Measurements from ENCODE around the gene HGD. TPM values are rescaled to one million over a fixed set of nuclear protein-coding genes. Genes with fewer than 3 reads are reported as not detected.

Gene HGD, protein sequence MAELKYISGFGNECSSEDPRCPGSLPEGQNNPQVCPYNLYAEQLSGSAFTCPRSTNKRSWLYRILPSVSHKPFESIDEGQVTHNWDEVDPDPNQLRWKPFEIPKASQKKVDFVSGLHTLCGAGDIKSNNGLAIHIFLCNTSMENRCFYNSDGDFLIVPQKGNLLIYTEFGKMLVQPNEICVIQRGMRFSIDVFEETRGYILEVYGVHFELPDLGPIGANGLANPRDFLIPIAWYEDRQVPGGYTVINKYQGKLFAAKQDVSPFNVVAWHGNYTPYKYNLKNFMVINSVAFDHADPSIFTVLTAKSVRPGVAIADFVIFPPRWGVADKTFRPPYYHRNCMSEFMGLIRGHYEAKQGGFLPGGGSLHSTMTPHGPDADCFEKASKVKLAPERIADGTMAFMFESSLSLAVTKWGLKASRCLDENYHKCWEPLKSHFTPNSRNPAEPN
- total RNA-seq, result 0.32 and 0.43 TPM in 2 replicates

DNA sequence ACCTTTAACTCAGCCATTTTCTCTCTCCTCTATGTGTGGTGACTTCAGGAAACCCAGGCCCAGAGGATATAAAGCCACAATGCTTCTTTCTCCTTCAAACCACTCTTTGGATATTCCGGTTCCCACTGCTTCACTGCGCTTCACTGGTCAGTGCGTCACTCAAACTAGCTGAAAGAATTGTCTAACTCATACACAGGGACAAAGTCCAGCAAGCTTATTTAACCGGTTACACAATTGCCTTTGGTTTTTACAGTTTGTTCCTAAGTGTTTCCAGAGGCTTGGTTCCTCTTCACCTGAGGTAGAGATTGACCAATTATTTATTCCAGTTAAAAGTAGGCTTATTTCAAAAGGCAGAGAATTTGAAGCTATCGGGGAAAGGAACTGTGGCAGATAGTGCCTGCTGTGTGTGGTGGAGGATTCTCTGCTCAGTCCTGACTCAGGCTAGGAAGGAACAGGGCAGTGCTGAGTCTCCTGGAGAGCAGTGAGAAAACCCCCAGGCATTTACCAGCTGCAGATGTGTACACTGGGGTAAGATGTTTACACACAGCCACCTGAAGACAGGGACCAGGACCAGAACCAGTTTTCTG, at the start of gene HGD:
Gene HGD (minus strand): TSS at position 145 of the 587 bp plus-strand sequence. CDS start 128 bp downstream, at position 17.
- DNase-seq (ENCODE audit: low read depth), result no peak
- TF ChIP-seq, protein P1, sequence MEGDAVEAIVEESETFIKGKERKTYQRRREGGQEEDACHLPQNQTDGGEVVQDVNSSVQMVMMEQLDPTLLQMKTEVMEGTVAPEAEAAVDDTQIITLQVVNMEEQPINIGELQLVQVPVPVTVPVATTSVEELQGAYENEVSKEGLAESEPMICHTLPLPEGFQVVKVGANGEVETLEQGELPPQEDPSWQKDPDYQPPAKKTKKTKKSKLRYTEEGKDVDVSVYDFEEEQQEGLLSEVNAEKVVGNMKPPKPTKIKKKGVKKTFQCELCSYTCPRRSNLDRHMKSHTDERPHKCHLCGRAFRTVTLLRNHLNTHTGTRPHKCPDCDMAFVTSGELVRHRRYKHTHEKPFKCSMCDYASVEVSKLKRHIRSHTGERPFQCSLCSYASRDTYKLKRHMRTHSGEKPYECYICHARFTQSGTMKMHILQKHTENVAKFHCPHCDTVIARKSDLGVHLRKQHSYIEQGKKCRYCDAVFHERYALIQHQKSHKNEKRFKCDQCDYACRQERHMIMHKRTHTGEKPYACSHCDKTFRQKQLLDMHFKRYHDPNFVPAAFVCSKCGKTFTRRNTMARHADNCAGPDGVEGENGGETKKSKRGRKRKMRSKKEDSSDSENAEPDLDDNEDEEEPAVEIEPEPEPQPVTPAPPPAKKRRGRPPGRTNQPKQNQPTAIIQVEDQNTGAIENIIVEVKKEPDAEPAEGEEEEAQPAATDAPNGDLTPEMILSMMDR (IDR thresholded peaks at IDR 0.05; ENCODE audit: insufficient read depth, low read depth, low read length), result no peak
- no peak within 1 kb of the TSS for H3K4me3 ChIP-seq (ENCODE audit: low read depth, low read length)

DNA sequence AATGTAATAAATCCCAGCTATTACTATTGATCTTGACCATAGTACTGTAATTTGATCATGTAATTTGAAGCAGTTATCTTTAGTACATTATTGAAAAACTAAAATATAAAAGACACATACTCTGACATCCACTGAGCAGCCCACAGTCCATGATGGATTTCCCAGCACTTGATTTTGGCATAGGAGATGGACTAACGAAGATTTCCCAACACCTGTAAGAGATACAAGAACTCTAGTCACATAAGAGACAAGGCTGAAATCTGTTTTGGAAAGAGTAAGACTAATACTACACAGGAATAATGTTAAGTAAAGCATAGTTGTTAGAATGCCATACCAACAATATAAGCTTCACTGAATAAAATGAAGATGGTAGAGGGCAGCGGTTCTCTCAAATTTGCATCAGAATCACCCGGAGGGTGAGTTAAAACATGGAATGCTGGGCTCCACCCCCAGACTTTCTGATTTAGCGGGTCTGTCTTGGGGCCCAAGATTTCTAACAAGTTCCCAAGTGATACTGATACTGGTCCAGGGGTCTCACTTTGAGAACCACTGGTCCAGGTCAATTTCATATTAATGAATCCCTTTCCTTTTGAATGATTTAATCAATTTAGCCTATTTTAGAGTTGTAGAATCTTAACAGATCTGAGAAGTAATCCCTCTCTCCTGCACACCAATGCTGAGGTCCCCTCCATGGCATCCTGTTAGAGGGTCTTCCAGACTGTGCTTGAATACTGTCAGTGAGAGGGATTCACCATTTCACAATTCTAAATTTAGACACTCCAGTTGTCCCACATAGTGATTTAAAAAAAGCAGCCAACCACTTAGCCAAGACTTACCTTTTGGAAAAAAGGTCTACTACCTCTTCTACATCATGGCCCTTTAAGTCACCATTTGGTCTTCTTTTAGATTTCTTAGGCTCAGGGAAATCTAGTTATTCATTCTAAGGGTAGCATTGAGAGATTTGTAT, 48.8 kb upstream of the HGD start:
- no peak for DNase-seq (ENCODE audit: low read depth)
- TF ChIP-seq, protein P1 (IDR thresholded peaks at IDR 0.05; ENCODE audit: insufficient read depth, low read depth, low read length), result no peak
- H3K4me3 ChIP-seq (ENCODE audit: low read depth, low read length), result no peak overlapping the region

DNA sequence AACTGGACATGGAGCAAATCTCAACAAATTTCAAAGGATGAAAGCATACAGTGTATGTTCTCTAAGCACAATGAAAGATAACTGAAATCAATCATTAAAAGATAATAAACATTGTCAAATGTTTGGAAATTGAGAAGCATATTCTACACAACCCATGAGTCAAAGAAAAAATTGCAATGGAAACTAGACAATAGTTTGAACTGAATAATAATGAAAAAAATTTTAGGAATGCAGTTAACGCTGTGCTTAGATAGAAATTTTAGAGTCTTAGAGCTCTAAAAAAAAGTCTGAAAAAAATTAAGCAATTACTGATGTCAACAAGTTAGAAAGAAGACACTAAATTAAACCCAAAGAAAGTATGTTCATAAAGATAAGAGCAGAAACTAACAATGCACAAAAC, 44.8 kb upstream of the HGD start:
- DNase-seq (ENCODE audit: low read depth), result peak; percentile 9
- no peak overlapping the region for H3K4me3 ChIP-seq (ENCODE audit: low read depth, low read length)
- TF ChIP-seq, protein P1 (IDR thresholded peaks at IDR 0.05; ENCODE audit: insufficient read depth, low read depth, low read length), result no peak

DNA sequence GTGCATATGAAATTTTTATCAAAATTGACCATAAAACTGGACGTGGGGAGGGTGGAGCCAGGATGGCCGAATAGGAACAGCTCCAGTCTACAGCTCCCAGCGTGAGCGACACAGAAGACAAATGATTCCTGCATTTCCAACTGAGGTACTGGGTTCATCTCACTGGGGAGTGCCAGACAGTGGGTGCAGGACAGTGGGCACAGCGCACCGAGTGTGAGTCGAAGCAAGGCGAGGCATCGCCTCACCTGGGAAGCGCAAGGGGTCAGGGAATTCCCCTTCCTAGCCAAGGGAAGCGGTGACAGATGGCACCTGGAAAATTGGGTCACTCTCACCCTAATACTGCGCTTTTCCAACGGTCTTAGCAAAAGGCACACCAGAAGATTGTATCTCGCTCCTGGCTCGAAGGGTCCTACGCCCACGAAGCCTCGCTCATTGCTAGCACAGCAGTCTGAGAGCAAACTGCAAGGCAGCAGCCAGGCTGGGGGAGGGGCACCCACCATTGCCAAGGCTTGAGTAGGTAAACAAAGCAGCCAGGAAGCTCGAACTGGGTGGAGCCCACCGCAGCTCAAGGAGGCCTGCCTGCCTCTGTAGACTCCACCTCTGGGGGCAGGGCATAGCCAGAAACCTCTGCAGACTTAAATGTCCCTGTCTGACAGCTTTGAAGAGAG, 37.3 kb upstream of the HGD start:
- H3K4me3 ChIP-seq (ENCODE audit: low read depth, low read length), result peak overlapping the region; percentile 31

DNA sequence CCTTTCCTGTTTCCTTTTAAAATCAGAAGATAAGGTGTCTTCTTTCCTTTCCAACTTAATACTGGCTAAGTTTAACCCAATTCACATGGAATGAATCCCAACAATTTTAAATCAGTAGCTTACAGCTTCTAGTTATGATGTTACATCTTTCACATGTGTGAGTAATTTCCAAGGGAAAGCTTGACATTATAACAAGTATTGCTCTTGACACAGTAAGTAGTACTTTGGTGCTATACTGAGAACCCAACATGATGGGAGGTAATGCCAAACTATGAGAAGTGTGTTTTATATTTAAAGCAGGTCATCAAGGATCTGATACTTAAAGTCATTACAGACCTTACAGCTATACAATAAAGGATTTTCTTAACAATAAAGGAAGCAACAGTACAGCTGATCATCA, 31.2 kb upstream of the HGD start:
- DNase-seq (ENCODE audit: low read depth), result no peak
- TF ChIP-seq, protein P1 (IDR thresholded peaks at IDR 0.05; ENCODE audit: insufficient read depth, low read depth, low read length), result no peak
- no peak overlapping the region for H3K4me3 ChIP-seq (ENCODE audit: low read depth, low read length)

More for the DNA sequence above, 37.3 kb upstream of the HGD start:
- DNase-seq (ENCODE audit: low read depth), result peak; percentile 12

DNA sequence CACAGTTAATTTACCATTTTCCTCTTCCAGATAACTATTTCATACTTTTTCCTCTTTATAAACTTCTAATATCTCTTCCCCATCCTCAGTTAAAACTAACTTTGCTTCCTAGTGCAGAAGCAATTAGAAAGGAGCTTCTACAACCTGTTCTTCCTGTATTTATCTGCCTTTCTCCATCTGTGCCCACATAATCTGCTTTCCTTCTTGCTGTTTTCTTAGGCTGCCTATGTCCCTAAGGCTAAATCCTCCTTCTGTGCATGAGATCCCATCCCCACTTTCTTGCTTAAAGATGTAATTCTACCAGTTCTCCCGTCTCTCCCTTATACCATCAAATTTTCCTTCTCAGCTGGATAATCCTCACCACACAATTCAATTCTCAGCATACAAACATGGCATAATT, 28.3 kb upstream of the HGD start:
- no peak overlapping the region for H3K4me3 ChIP-seq (ENCODE audit: low read depth, low read length)
- no peak for DNase-seq (ENCODE audit: low read depth)
- TF ChIP-seq, protein P1 (IDR thresholded peaks at IDR 0.05; ENCODE audit: insufficient read depth, low read depth, low read length), result no peak
